HL-60 (cell line): ENCODE results near the gene SLC25A17.
A peak's percentile ranks its signal among the peaks of the same experiment; 100 is the strongest.

Experiments
- DNase-seq, 2 experiments: peaks; one replicate each; pipeline ENCODE4 v3.0.0-alpha.2; 2010 to 2020; ENCODE audit warnings: low read depth in 1 of 2, low spot score in 1 of 2
- H3K27ac ChIP-seq: fragments of 250-450 bp; sonication (Bioruptor Pico); replicated peaks from 2 replicates; pipeline ENCODE4 v1.5.1; 2020; ENCODE audit warnings: mild to moderate bottlenecking, moderate library complexity
- H3K27me3 ChIP-seq: fragments of 250-450 bp; sonication (Bioruptor Pico); 2 replicates; pipeline ENCODE4 v1.5.1; 2021; ENCODE audit warnings: mild to moderate bottlenecking, moderate library complexity; ENCODE audit not compliant: insufficient read depth, poor library complexity, severe bottlenecking
- H3K4me3 ChIP-seq: replicated peaks from 2 replicates; pipeline ENCODE4 v1.5.1; 2011; ENCODE audit warnings: mild to moderate bottlenecking, control low read depth, low read length; ENCODE audit not compliant: insufficient read depth
- GABPA ChIP-seq: IDR thresholded peaks from 2 replicates; pipeline ENCODE4 v1.6.1; 2012; ENCODE audit warnings: low read depth
- POLR2AphosphoS5 ChIP-seq: IDR thresholded peaks from 2 replicates; pipeline ENCODE4 v1.6.1; 2012; ENCODE audit warnings: low read depth
- SPI1 ChIP-seq: IDR thresholded peaks from 2 replicates; pipeline ENCODE4 v1.6.1; 2012; ENCODE audit warnings: low read depth, mild to moderate bottlenecking, borderline replicate concordance
- TF ChIP-seq, protein P1 (sequence below): IDR thresholded peaks from one replicate; pipeline ENCODE4 v1.5.1; 2011; ENCODE audit warnings: low read length, control low read depth, inconsistent platforms; ENCODE audit not compliant: insufficient read depth
- TF ChIP-seq, protein P2 (sequence below): IDR thresholded peaks from 2 replicates; pipeline ENCODE4 v1.6.1; 2012; ENCODE audit warnings: low read depth; ENCODE audit not compliant: insufficient replicate concordance

The SLC25A17 gene

DNA sequence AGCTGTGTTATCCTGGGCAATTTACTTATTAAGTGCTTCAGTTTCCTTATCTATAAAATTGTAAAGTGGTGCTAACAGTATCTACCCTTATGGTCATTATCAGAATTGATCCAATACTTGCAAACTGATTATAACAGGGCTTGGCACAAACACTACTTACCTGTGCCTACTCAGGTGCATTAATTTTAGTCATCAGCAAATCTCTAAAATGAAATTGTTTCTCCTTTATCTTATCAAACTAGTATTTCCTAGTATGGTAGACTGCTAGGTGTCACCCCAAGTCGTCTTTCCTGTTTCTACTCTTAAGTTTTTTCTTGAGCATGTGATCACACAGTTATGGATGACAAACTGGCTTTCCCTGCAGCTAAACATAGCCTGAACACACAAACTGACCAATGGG is 4.3 kb upstream of the SLC25A17 start:
- H3K4me3 ChIP-seq = no peak overlapping the region
- TF ChIP-seq GABPA (no peak), POLR2AphosphoS5 (no peak), SPI1 (no peak)
- TF ChIP-seq, protein P1, sequence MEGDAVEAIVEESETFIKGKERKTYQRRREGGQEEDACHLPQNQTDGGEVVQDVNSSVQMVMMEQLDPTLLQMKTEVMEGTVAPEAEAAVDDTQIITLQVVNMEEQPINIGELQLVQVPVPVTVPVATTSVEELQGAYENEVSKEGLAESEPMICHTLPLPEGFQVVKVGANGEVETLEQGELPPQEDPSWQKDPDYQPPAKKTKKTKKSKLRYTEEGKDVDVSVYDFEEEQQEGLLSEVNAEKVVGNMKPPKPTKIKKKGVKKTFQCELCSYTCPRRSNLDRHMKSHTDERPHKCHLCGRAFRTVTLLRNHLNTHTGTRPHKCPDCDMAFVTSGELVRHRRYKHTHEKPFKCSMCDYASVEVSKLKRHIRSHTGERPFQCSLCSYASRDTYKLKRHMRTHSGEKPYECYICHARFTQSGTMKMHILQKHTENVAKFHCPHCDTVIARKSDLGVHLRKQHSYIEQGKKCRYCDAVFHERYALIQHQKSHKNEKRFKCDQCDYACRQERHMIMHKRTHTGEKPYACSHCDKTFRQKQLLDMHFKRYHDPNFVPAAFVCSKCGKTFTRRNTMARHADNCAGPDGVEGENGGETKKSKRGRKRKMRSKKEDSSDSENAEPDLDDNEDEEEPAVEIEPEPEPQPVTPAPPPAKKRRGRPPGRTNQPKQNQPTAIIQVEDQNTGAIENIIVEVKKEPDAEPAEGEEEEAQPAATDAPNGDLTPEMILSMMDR = no peak
- TF ChIP-seq, protein P2, sequence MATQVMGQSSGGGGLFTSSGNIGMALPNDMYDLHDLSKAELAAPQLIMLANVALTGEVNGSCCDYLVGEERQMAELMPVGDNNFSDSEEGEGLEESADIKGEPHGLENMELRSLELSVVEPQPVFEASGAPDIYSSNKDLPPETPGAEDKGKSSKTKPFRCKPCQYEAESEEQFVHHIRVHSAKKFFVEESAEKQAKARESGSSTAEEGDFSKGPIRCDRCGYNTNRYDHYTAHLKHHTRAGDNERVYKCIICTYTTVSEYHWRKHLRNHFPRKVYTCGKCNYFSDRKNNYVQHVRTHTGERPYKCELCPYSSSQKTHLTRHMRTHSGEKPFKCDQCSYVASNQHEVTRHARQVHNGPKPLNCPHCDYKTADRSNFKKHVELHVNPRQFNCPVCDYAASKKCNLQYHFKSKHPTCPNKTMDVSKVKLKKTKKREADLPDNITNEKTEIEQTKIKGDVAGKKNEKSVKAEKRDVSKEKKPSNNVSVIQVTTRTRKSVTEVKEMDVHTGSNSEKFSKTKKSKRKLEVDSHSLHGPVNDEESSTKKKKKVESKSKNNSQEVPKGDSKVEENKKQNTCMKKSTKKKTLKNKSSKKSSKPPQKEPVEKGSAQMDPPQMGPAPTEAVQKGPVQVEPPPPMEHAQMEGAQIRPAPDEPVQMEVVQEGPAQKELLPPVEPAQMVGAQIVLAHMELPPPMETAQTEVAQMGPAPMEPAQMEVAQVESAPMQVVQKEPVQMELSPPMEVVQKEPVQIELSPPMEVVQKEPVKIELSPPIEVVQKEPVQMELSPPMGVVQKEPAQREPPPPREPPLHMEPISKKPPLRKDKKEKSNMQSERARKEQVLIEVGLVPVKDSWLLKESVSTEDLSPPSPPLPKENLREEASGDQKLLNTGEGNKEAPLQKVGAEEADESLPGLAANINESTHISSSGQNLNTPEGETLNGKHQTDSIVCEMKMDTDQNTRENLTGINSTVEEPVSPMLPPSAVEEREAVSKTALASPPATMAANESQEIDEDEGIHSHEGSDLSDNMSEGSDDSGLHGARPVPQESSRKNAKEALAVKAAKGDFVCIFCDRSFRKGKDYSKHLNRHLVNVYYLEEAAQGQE = no peak
- no peak for DNase-seq
- no peak overlapping the region for H3K27ac ChIP-seq
- H3K27me3 ChIP-seq = no peaks in the 10 kb centered on the region

DNA sequence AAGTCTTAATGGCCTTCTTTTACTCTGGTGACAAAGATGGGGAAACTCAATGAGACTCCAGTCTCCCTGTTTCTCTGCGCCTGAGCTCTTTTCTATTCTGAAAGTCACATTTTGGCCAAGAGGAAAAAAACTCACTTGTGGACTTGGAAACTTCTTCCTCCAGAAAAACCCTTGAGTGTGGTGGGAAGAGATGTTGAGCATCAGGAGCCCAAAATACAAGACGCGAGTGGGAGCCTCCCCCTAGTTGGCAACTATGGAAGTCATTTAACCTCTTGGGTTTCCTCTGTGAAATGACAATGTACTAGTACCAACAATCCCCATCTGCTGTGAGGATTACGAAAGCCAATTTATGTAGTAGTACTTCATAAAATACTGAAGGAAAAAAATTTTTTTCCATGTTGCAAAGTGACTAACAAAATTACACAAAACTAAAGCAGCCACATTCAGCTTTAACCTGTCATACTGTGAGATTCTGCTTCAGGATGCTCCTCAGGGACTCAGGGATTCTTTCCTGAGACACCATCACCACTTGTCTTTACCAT is 524 bp upstream of the SLC25A17 start:
- DNase-seq = peak; percentile 10 to 30
- peak overlapping the region; percentile 36 for H3K27ac ChIP-seq
- no peaks in the 10 kb centered on the region for H3K27me3 ChIP-seq
- TF ChIP-seq GABPA (no peak), SPI1 (no peak), POLR2AphosphoS5 (no peak)
- TF ChIP-seq, protein P2 = no peak
- TF ChIP-seq, protein P1 = no peak
- H3K4me3 ChIP-seq = peak overlapping the region; percentile 99

DNA sequence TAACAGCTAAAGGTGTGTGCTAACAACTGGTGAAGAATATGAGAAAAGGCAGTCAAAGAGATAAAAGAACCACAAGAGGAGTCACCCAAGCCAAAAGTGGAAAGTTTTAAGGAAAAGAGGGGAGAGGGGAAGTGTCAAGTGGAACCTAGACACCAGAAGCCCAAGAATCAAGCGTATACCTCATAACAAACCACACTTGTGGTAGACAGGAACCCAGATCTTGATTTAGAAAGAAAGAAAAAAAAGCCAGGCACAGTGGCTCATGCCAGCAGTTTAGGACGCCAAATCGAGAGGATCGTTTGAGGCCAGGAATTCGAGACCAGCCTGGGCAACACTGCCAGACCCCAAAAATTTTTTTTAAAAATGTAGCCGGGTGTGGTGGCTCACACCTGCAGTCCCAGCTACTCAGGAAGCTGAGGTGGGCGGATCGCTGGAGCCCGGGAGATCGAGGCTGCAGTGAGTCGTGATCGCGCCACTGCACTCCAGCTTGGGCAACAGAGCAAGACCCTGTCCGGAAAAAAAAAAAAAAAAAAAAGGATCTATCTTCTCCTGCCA is 877 bp downstream of the SLC25A17 start:
- DNase-seq = peak in 1 of 2 experiments; percentile 9
- TF ChIP-seq, protein P2 = no peak
- TF ChIP-seq SPI1 = peak; percentile 30; the same call in 1 of the 2 replicates
- TF ChIP-seq, protein P1 = no peak
- peak overlapping the region; percentile 99 for H3K4me3 ChIP-seq
- H3K27me3 ChIP-seq = no peaks in the 10 kb centered on the region
- no peak overlapping the region; the same call in none of the 2 replicates for H3K27ac ChIP-seq
